ENCODE measurements around the gene NOS1.

DNA sequence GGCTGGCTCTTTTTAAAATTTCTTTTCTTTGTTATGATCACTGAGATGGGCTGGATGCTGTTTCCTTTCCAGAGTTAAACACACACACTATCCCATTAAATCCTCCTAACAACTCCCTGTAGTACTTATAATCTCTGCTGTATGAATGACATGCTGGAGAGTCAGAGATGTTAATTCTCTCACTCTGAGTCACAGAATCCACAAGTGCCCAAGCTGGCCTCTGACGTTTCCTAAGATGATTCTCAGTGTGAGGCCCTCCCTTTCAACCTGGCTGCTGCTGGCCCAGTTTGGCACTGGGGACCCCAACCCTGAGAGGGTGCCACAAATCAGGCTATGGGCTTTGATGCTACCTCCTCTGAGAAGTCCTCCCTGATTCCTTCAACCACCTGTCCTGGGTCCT lies 5.4 kb downstream of the NOS1 start:
- TF ChIP-seq, protein P1, sequence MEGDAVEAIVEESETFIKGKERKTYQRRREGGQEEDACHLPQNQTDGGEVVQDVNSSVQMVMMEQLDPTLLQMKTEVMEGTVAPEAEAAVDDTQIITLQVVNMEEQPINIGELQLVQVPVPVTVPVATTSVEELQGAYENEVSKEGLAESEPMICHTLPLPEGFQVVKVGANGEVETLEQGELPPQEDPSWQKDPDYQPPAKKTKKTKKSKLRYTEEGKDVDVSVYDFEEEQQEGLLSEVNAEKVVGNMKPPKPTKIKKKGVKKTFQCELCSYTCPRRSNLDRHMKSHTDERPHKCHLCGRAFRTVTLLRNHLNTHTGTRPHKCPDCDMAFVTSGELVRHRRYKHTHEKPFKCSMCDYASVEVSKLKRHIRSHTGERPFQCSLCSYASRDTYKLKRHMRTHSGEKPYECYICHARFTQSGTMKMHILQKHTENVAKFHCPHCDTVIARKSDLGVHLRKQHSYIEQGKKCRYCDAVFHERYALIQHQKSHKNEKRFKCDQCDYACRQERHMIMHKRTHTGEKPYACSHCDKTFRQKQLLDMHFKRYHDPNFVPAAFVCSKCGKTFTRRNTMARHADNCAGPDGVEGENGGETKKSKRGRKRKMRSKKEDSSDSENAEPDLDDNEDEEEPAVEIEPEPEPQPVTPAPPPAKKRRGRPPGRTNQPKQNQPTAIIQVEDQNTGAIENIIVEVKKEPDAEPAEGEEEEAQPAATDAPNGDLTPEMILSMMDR (IDR thresholded peaks at IDR 0.05), result no peak
- TF ChIP-seq ZFX (IDR thresholded peaks at IDR 0.05; ENCODE audit: borderline replicate concordance), result no peak

Data from 22Rv1 (cell line).